Osteocyte (in vitro differentiated cells): Measurements from ENCODE around the gene PHF1. TPM values are rescaled to one million over a fixed set of nuclear protein-coding genes. Genes with fewer than 3 reads are reported as not detected.

Source experiments
- DNase-seq: peaks from one replicate; pipeline ENCODE4 v3.0.0; 2021; ENCODE audit warnings: mixed read lengths; ENCODE audit not compliant: unreplicated experiment; ENCODE audit errors: extremely low spot score
- H3K27ac Mint-ChIP-seq: one replicate; pipeline ENCODE4 v1.8.0; 2021; ENCODE audit warnings: mild to moderate bottlenecking, mixed read lengths; ENCODE audit not compliant: unreplicated experiment
- H3K27me3 Mint-ChIP-seq: one replicate; pipeline ENCODE4 v1.8.0; 2021; ENCODE audit warnings: mixed read lengths; ENCODE audit not compliant: unreplicated experiment
- H3K36me3 Mint-ChIP-seq: one replicate; pipeline ENCODE4 v1.8.0; 2021; ENCODE audit warnings: mixed read lengths; ENCODE audit not compliant: unreplicated experiment
- H3K4me1 Mint-ChIP-seq: one replicate; pipeline ENCODE4 v1.8.0; 2021; ENCODE audit warnings: mixed read lengths; ENCODE audit not compliant: unreplicated experiment
- H3K4me3 Mint-ChIP-seq: one replicate; pipeline ENCODE4 v1.8.0; 2021; ENCODE audit warnings: mild to moderate bottlenecking, moderate library complexity, mixed read lengths; ENCODE audit not compliant: unreplicated experiment
- H3K9me3 Mint-ChIP-seq: one replicate; pipeline ENCODE4 v1.8.0; 2021; ENCODE audit warnings: mixed read lengths; ENCODE audit not compliant: unreplicated experiment
- total RNA-seq: library from RNA; stranded (reverse); gene quantifications from 2 replicates; pipeline ENCODE4 v1.2.1, GENCODE V29; 2021
- TF ChIP-seq, protein P1 (sequence below): fragments of 200-600 bp; sonication (generic); IDR thresholded peaks from 2 replicates; pipeline ENCODE4 v1.5.0; 2021; ENCODE audit warnings: antibody characterized with exemption, mild to moderate bottlenecking, moderate library complexity

PHF1 gene
- total RNA-seq, 1 donor from 2014 or later, result 53.5 TPM

DNA sequence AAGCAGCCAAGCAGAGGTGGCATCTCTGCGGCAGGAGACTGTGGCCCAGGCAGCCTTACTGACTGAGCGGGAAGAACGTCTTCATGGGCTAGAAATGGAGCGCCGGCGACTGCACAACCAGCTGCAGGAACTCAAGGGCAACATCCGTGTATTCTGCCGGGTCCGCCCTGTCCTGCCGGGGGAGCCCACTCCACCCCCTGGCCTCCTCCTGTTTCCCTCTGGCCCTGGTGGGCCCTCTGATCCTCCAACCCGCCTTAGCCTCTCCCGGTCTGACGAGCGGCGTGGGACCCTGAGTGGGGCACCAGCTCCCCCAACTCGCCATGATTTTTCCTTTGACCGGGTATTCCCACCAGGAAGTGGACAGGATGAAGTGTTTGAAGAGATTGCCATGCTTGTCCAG, 5.9 kb upstream of the PHF1 start:
- no peaks in the 10 kb centered on the region for H3K9me3 Mint-ChIP-seq
- H3K4me3 Mint-ChIP-seq, result no peak overlapping the region
- no peaks in the 10 kb centered on the region for H3K36me3 Mint-ChIP-seq
- no peak for DNase-seq
- peaks cover 2% of the 10 kb centered on the region for H3K4me1 Mint-ChIP-seq
- TF ChIP-seq, protein P1, sequence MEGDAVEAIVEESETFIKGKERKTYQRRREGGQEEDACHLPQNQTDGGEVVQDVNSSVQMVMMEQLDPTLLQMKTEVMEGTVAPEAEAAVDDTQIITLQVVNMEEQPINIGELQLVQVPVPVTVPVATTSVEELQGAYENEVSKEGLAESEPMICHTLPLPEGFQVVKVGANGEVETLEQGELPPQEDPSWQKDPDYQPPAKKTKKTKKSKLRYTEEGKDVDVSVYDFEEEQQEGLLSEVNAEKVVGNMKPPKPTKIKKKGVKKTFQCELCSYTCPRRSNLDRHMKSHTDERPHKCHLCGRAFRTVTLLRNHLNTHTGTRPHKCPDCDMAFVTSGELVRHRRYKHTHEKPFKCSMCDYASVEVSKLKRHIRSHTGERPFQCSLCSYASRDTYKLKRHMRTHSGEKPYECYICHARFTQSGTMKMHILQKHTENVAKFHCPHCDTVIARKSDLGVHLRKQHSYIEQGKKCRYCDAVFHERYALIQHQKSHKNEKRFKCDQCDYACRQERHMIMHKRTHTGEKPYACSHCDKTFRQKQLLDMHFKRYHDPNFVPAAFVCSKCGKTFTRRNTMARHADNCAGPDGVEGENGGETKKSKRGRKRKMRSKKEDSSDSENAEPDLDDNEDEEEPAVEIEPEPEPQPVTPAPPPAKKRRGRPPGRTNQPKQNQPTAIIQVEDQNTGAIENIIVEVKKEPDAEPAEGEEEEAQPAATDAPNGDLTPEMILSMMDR, result no peak
- peak overlapping the region; percentile 56 for H3K27ac Mint-ChIP-seq
- no peaks in the 10 kb centered on the region for H3K27me3 Mint-ChIP-seq

- no peak overlapping the region for H3K27ac Mint-ChIP-seq
- H3K27me3 Mint-ChIP-seq, result no peaks in the 10 kb centered on the region
- H3K36me3 Mint-ChIP-seq, result no peaks in the 10 kb centered on the region
Observed at GRCh38 chr6:33405386-33405940, 5.4 kb upstream of the PHF1 start.

GRCh38 chr6:33406126-33406525, 4.7 kb upstream of the PHF1 start:
- no peak for DNase-seq
- H3K36me3 Mint-ChIP-seq, result no peaks in the 10 kb centered on the region
- H3K9me3 Mint-ChIP-seq, result no peaks in the 10 kb centered on the region
- no peaks in the 10 kb centered on the region for H3K27me3 Mint-ChIP-seq
- no peak overlapping the region for H3K4me3 Mint-ChIP-seq
- peak overlapping the region; percentile 31 for H3K27ac Mint-ChIP-seq
- TF ChIP-seq, protein P1, result no peak
- H3K4me1 Mint-ChIP-seq, result peaks cover 5% of the 10 kb centered on the region

More at GRCh38 chr6:33405386-33405940, 5.4 kb upstream of the PHF1 start:
- H3K4me3 Mint-ChIP-seq, result no peak overlapping the region
- H3K9me3 Mint-ChIP-seq, result no peaks in the 10 kb centered on the region
- TF ChIP-seq, protein P1, result no peak
- H3K4me1 Mint-ChIP-seq, result peaks cover 5% of the 10 kb centered on the region
- DNase-seq, result no peak

GRCh38 chr6:33407132-33407718, 3.6 kb upstream of the PHF1 start:
- TF ChIP-seq, protein P1, result peak; percentile 52
- no peak for DNase-seq
- no peaks in the 10 kb centered on the region for H3K27me3 Mint-ChIP-seq
- H3K9me3 Mint-ChIP-seq, result no peaks in the 10 kb centered on the region
- H3K4me3 Mint-ChIP-seq, result no peak overlapping the region
- H3K36me3 Mint-ChIP-seq, result no peaks in the 10 kb centered on the region
- peaks cover 14% of the 10 kb centered on the region for H3K4me1 Mint-ChIP-seq
- H3K27ac Mint-ChIP-seq, result no peak overlapping the region

GRCh38 chr6:33410050-33410710, 634 bp upstream of the PHF1 start:
- peak overlapping the region; percentile 83 for H3K4me3 Mint-ChIP-seq
- peaks cover 26% of the 10 kb centered on the region for H3K4me1 Mint-ChIP-seq
- TF ChIP-seq, protein P1, result no peak
- peaks cover 18% of the 10 kb centered on the region for H3K36me3 Mint-ChIP-seq
- peak; percentile 100 for DNase-seq
- peak overlapping the region; percentile 96 for H3K27ac Mint-ChIP-seq
- no peaks in the 10 kb centered on the region for H3K27me3 Mint-ChIP-seq
- H3K9me3 Mint-ChIP-seq, result no peaks in the 10 kb centered on the region
